OCI-LY3 (cell line): ENCODE data around the gene ZMYM4.

ENCODE experiments used
- EZH2phosphoT487 ChIP-seq: fragments of 200-600 bp; shearing (Covaris generic); IDR thresholded peaks from 2 replicates; pipeline ENCODE4 v1.6.1; 2018; ENCODE audit warnings: antibody characterized with exemption, mixed run types, low read depth
- TF ChIP-seq, protein P1 (sequence below): fragments of 200-600, 300-600 bp; sonication (generic); IDR thresholded peaks from 2 replicates; pipeline ENCODE4 v1.5.1; 2014; ENCODE audit warnings: antibody characterized with exemption, low read length, low read depth

DNA sequence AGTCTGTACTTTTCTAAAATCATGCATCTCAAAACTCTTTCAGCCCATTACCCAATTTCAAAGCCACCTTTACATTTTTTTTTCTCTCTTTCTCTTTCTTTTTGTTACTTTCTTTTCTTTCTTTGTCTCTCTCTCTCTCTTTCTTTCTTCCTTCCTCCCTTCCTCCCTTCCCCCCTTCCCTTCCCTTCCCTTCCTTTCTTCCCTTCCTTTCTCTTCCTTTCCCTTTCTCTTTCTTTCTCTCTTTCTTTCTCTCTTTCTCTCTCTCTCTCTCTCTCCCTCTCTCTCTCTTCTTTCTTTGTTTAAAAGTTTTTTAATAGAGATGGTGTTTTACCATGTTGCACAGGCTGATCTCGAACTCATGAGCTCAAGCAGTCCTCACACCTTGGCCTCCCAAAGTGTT lies 11.5 kb downstream of the ZMYM4 start:
- TF ChIP-seq, protein P1, sequence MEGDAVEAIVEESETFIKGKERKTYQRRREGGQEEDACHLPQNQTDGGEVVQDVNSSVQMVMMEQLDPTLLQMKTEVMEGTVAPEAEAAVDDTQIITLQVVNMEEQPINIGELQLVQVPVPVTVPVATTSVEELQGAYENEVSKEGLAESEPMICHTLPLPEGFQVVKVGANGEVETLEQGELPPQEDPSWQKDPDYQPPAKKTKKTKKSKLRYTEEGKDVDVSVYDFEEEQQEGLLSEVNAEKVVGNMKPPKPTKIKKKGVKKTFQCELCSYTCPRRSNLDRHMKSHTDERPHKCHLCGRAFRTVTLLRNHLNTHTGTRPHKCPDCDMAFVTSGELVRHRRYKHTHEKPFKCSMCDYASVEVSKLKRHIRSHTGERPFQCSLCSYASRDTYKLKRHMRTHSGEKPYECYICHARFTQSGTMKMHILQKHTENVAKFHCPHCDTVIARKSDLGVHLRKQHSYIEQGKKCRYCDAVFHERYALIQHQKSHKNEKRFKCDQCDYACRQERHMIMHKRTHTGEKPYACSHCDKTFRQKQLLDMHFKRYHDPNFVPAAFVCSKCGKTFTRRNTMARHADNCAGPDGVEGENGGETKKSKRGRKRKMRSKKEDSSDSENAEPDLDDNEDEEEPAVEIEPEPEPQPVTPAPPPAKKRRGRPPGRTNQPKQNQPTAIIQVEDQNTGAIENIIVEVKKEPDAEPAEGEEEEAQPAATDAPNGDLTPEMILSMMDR: no peak
- no peak for TF ChIP-seq EZH2phosphoT487
